ENCODE results near the gene BCAS1.
"Not testable (repeated sequence)": the region's sequence is repeated elsewhere in the genome, so short reads cannot be mapped to it uniquely, and the experiment has no call there.

BCAS1 gene

GRCh38 chr20:53982624-53983023 is 87.8 kb downstream of the BCAS1 start:
- DNase-seq: no peak

GRCh38 chr20:53981752-53982437 is 88.5 kb downstream of the BCAS1 start:
- no peak for DNase-seq

DNA sequence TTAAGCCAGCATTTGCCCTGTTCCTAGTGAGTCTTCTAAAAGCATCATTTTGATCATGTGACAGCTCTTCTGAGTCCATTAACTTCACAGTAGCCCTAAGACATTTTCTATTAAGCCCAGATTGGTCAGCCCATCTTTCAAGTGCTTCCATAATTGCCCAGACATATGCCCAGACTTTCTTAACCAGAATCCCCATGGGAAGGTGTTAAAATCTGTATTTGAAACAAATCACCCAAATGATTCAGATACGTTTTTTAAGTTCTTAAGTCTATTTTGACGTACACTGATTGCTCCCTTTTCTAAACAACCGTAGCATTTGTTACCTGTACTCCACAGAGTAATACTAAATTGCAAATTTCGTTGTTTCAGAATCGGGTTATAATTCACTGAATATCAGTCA is 89.3 kb downstream of the BCAS1 start:
- DNase-seq: no peak

DNA sequence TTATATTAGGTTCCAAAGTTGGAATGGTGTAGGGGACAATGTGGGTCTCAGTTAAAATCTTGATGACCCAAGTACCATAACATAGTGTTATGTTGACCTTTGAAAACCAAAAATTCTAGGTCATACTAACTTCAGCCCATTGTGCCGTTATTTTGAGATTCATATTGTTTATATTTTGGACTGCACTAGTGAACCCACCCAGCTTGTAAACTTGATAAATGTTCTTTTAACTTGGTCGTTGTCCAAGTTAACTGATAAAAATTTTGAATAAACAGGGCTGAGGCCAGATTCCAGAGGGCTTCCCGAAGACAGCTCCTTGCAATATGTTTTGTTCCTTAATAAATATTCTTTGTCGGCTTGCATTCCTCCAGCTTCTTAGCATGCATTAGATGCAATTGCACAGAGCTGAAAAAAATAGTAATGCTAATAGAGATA is 90.3 kb downstream of the BCAS1 start:
- no peak for DNase-seq

DNA sequence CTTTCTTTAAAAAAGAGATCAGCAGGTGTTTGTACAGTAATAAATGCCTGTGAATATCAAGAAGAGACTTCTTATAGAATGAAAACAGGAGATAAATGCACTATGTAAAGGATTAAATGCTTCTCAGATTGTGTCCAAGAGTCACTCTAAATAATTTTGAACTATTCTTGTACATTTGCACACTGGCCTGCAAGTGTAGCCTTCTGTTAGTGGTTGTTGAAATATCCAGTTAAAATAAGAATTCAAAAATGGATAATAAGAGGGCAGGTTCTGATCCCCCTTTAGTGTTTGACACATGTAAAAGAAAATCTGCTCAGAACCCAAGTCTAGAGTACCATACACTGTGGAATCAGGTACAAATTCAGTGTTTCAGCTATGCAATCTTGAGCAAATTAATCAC is 91.9 kb downstream of the BCAS1 start:
- DNase-seq: no peak

GRCh38 chr20:53977391-53977790 is 93.0 kb downstream of the BCAS1 start:
- no peak for DNase-seq

DNA sequence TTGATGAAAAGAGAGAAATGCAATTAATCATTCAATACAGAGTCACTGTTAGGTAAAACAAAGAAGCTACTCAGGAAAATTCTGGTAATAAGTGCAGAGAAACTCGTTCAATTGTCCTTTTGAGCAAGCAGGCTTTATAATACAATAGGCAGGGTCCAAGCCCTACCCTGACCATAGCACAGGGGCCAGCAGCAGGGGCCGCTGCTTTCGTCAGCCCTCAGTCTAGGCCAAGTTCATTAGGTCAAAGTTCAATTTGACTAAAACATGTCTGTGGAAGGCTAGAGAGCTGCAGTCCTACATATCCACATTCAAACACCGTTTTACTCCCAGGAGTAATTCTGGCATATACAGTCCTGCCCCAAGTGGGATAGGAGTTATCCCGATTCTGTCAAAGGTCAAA is 94.6 kb downstream of the BCAS1 start:
- DNase-seq: no peak

GRCh38 chr20:53974785-53975555 is 95.4 kb downstream of the BCAS1 start:
- DNase-seq: no peak

GRCh38 chr20:53973882-53974281 is 96.5 kb downstream of the BCAS1 start:
- DNase-seq: not testable (repeated sequence)

DNA sequence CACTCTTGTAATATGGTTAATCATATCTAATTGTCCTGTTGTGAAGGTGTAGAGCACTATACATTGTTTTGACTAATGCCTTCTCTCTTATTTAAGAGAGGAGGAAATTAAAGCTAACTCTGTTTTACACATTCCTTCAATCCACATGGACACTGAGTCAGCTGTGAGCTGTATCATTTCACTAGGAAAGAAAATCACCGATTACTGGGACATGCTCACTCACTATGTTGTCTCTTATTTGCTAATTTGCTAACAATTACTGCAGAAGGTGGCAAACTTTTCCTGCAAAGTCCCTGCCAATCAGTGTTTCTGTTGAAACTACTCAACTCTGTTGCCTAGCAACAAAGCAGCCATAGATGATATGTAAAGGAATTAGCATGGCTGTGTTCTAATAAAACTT is 98.2 kb downstream of the BCAS1 start:
- no peak for DNase-seq

DNA sequence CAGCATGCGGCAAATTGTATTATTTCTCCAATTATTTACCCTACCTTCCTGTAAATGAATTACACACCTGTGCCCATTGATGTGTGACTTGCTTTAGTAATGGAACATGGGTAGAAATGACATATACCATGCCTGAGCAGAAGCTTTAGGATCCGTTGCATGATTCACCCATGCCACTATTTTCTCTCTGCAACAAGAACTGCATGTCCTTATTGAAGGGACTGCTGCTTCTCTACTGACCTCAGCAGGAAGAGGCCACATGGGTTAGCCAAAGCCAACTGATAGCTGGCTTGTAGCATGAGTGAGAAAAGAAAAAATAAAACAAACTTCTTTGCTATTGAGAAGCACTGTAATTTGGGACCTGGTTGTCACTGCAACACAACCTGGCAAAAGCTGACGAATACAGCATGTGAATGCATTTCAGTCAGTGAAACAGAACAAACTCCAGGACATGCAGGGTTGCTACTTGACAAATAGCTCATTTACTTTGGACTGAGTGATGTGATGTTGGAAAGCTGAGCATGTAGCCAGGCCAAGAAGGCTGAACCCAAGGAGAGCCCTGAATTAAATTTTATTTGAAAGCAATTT is 99.2 kb downstream of the BCAS1 start:
- no peak for DNase-seq

- DNase-seq: no peak
Observed at GRCh38 chr20:53970232-53970631, 100.2 kb downstream of the BCAS1 start.

GRCh38 chr20:53967527-53967926 is 102.9 kb downstream of the BCAS1 start:
- no peak for DNase-seq

- DNase-seq: no peak
Observed at GRCh38 chr20:53966774-53967398, 103.5 kb downstream of the BCAS1 start.

- DNase-seq: no peak
Observed at GRCh38 chr20:53964501-53965253, 105.7 kb downstream of the BCAS1 start.

GRCh38 chr20:53964067-53964466 is 106.3 kb downstream of the BCAS1 start:
- DNase-seq: no peak

DNA sequence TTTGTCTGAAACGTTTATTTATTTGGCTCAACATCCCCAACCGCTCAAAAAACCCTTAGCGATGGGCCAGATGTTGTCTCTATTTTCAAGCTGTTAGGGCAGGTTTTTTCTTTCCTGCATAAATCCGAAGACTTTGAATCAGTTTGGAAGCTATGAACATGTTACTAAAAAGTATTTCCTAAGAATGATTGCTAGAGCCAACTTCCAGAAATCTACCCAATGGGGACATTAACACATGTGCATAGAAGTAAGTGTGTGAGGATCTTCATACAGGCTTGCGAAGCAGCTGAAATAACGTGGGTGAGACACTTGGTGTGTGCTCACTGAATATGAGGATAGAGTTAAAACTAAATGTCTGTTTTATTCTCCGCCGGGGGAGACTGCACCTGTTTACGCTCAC is 106.8 kb downstream of the BCAS1 start:
- no peak for DNase-seq

DNA sequence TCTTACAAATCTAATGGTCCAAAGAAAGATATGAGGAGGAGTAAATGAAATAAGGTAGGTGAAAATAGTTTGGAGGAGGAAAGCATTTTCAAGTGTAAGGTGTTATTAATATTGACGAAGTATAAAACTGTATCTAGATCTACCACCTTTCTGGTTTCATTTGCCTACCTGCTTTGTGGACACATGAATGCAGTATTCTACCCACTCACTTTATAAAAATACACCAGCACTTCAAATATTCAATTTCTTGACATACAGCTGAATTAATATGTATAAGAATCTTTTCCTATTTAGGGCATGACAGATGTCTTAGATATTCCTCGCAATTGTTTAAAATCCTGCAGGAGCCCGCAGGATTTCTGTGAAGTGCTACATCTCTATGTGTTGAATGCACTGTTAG is 108.0 kb downstream of the BCAS1 start:
- DNase-seq: no peak

- DNase-seq: no peak
Observed at GRCh38 chr20:53961527-53961926, 108.9 kb downstream of the BCAS1 start.

DNA sequence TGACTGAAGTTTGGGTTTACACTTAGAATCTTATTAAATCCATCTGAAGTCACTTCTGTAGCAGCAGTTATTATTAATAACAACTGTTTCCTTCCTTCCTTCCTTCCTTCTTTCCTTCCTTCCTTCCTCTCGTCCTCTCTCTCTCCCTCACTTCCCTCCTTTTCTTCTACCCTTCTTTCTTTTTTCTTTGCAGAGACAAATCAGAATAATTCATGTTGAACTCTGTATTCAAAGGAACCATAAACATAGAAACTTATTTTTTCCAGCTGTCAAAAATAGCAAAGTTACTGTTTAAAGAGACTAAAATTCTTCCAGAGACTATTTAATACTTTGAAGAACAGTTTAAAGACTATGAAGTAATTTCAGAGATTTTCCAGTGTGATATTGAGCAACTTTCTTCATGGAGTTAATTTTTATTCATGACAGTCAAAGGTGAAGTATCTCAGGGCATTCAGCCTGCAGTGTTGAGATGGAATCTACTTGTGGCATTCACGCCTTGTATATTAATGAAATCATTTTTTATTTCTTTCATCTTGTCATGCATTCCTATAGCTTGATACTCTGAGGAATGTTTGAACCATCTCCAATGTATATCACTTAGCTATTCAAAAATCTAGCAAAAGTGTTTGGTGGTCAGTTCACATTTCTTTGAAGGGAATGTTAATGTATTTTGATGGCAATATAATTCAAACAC is 109.7 kb downstream of the BCAS1 start:
- no peak for DNase-seq

DNA sequence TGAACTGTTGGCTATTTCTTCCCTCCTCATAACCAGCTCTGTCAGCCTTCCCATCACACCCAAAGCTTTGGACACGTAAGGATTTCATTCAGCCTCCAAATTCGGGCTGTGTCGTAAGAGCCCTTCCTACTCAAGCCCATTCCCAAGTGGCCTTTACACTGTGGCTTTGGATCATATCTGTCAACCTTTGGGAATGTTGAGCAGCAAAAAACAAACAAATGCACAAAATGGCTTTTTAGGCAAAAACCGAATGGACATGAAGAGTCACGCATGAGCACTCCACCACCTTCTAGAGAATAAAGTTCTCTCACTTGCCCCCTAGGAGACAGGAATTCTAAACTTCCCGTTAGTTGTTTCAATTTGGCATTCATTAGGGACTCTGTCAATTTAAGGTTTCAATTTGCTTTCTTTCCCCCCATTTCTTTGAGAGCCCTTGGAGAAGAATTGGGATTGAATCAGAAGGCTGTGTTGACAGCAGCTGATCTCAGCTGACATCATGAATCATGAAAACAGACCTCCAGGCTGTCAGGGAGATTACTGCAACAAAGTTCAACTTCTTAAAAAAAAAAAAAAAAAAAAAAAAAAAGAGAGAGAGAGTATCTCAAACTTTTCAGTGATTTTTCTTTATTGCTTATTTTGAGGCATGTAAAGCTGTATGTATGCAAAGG is 110.3 kb downstream of the BCAS1 start:
- no peak for DNase-seq

DNA sequence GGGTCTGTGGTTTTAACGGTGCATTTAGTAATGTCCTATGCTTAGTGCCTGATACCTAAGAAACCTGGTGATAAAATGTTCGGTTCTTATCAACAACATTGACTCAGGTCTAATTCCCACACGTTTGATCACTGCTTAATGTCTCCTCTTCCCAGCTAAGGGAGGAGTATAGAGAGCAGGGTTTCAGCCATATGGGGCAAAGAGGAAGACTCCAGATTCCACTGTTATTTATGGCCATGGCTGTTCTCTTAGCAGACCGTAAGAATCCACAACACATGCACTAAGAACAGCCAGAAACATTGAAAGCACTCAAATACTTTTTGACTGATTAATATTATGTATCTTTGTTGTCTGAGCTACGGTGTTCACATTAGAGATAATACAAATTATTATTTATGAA is 112.1 kb downstream of the BCAS1 start:
- DNase-seq: no peak
